ENCODE measurements around the gene LDB3. TPM values are rescaled to one million over a fixed set of nuclear protein-coding genes. Genes with fewer than 3 reads are reported as not detected.

The LDB3 gene
- total and polyA plus RNA-seq, 2 of the 4 experiments (the other 2 are of a cell fraction): 0.36 to 2.6 TPM

DNA sequence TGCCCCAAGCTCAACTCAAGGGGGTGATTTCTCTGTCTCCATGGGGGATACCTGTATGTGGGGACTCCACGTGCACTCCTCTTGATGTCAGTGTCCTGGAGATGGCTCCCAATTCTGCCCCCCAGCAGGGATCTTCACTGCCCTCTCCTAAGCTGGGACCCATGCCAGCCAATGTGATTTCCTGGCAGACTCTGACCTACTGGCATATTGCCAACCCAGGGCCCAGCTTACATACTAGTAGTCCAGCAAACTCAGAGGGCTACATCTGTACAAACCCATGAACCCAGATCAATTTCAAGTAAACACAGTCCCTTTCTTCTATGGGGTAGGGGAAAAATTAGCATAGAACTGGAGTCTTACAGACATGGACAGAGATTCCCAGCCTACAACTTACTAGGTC lies 61.9 kb downstream of the LDB3 start:
- Histone ChIP-seq H2BK15ac (ENCODE audit: low read depth, low read length) (no peak overlapping the region), H3K27me3 (ENCODE audit: control insufficient read depth, insufficient read depth, low read length) (no peaks in the 10 kb centered on the region), H4K8ac (ENCODE audit: low read depth in 2 of 2, low read length in 2 of 2) (no peak overlapping the region), H4K5ac (ENCODE audit: low read depth, low read length) (no peak overlapping the region), H2BK20ac (ENCODE audit: low read depth, low read length) (no peak overlapping the region), H3K56ac (ENCODE audit: extremely low read depth, insufficient read depth, low read length) (no peak overlapping the region), H3K9me1 (ENCODE audit: insufficient read depth, low read length) (peaks cover 7% of the 10 kb centered on the region; the same call in 1 of the 2 replicates), H3K27ac (ENCODE audit: insufficient read depth, low read length) (no peak overlapping the region), H3K4me2 (ENCODE audit: low read depth, low read length) (no peak overlapping the region), H3K14ac (replicated peaks; ENCODE audit: low read depth, low read length) (no peak overlapping the region), H3K18ac (ENCODE audit: low read depth, low read length) (no peak overlapping the region), H3K9me3 (ENCODE audit: control insufficient read depth, insufficient read depth, low read length) (no peaks in the 10 kb centered on the region), H2AFZ (replicated peaks; ENCODE audit: low read length, poor library complexity) (no peak overlapping the region), H3K4ac (ENCODE audit: low read depth, low read length) (no peak overlapping the region), H2AK9ac (replicated peaks; ENCODE audit: low read depth, low read length, poor library complexity) (peak overlapping the region; percentile 37), H2BK5ac (ENCODE audit: low read depth, low read length, poor library complexity, severe bottlenecking) (no peak overlapping the region), H3K36me3 (ENCODE audit: control insufficient read depth, insufficient read depth, low read length) (no peaks in the 10 kb centered on the region), H3K4me3 (ENCODE audit: insufficient read depth, low read depth, low read length) (no peak overlapping the region), H3K23ac (ENCODE audit: low read depth, low read length) (no peak overlapping the region), H3K79me1 (ENCODE audit: low read depth in 1 of 2, low read length in 2 of 2) (no peaks in the 10 kb centered on the region), H2BK120ac (ENCODE audit: low read depth, low read length) (no peak overlapping the region), H3K9ac (ENCODE audit: low read depth, low read length) (no peak overlapping the region), H3K4me1 (ENCODE audit: control insufficient read depth, insufficient read depth, low read length) (no peaks in the 10 kb centered on the region; the same call in 1 of the 2 replicates), H4K20me1 (ENCODE audit: insufficient read depth, low read length) (no peaks in the 10 kb centered on the region), H4K91ac (ENCODE audit: insufficient read depth, low read depth, low read length) (no peak overlapping the region), H2AK5ac (ENCODE audit: low read depth, low read length) (no peak overlapping the region)
- peak; percentile 6 for DNase-seq
- TF ChIP-seq NFE2L2 (IDR thresholded peaks at IDR 0.05; ENCODE audit: low read depth, low read length): no peak
- no peak for TF ChIP-seq RAD21 (IDR thresholded peaks at IDR 0.05; ENCODE audit: low read length)
- no peak for TF ChIP-seq CHD1 (IDR thresholded peaks at IDR 0.05; ENCODE audit: low read depth, low read length)
- no peak for TF ChIP-seq BHLHE40 (IDR thresholded peaks at IDR 0.05; ENCODE audit: low read depth, low read length)
- TF ChIP-seq, protein P1, sequence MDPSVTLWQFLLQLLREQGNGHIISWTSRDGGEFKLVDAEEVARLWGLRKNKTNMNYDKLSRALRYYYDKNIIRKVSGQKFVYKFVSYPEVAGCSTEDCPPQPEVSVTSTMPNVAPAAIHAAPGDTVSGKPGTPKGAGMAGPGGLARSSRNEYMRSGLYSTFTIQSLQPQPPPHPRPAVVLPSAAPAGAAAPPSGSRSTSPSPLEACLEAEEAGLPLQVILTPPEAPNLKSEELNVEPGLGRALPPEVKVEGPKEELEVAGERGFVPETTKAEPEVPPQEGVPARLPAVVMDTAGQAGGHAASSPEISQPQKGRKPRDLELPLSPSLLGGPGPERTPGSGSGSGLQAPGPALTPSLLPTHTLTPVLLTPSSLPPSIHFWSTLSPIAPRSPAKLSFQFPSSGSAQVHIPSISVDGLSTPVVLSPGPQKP (IDR thresholded peaks at IDR 0.05; ENCODE audit: borderline replicate concordance, low read depth, low read length): no peak
- TF ChIP-seq, protein P2, sequence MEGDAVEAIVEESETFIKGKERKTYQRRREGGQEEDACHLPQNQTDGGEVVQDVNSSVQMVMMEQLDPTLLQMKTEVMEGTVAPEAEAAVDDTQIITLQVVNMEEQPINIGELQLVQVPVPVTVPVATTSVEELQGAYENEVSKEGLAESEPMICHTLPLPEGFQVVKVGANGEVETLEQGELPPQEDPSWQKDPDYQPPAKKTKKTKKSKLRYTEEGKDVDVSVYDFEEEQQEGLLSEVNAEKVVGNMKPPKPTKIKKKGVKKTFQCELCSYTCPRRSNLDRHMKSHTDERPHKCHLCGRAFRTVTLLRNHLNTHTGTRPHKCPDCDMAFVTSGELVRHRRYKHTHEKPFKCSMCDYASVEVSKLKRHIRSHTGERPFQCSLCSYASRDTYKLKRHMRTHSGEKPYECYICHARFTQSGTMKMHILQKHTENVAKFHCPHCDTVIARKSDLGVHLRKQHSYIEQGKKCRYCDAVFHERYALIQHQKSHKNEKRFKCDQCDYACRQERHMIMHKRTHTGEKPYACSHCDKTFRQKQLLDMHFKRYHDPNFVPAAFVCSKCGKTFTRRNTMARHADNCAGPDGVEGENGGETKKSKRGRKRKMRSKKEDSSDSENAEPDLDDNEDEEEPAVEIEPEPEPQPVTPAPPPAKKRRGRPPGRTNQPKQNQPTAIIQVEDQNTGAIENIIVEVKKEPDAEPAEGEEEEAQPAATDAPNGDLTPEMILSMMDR (conservative IDR thresholded peaks at IDR 0.05; ENCODE audit: low read depth, low read length): no peak
- TF ChIP-seq POLR2A (IDR thresholded peaks at IDR 0.05; ENCODE audit: low read depth, low read length): no peak
- no peak for TF ChIP-seq FOS (IDR thresholded peaks at IDR 0.05; ENCODE audit: low read depth, low read length)
- no peak for TF ChIP-seq USF2 (IDR thresholded peaks at IDR 0.05; ENCODE audit: low read depth, low read length)
- no peak for TF ChIP-seq CEBPB (IDR thresholded peaks at IDR 0.05; ENCODE audit: low read depth, low read length)
- TF ChIP-seq RCOR1 (IDR thresholded peaks at IDR 0.05; ENCODE audit: insufficient replicate concordance, low read length): no peak
- TF ChIP-seq MAZ (IDR thresholded peaks at IDR 0.05; ENCODE audit: borderline replicate concordance, low read depth, low read length): no peak
- TF ChIP-seq RFX5 (IDR thresholded peaks at IDR 0.05; ENCODE audit: low read depth, low read length): no peak
- TF ChIP-seq MXI1 (IDR thresholded peaks at IDR 0.05; ENCODE audit: borderline replicate concordance, low read depth, low read length): no peak
- TF ChIP-seq MAFK (IDR thresholded peaks at IDR 0.05; ENCODE audit: low read depth, low read length): no peak
- TF ChIP-seq SMC3 (IDR thresholded peaks at IDR 0.05; ENCODE audit: low read depth, low read length): no peak
- BruUV-seq (replicated peaks): no TSS peak
- no peak; the same call in 1 of the 2 replicates for ATAC-seq (ENCODE audit: low read depth)
- in situ Hi-C loops (cut with MboI; ENCODE audit: low sequenced_read_pairs) (no loop called here), intact Hi-C loops (cut with micrococcal nuclease) (no loop called here), dilution Hi-C loops (cut with HindIII; ENCODE audit: low sequenced_read_pairs, unreplicated experiment) (no loop called here)
- WGBS, 2 experiments (ENCODE audit: extremely low coverage in 2 of 2, insufficient read length in 1 of 2): no CpG with 5 or more reads among the region's 1 CpG
- CTCF ChIA-PET: interaction anchor here (0.6 kb wide), 1 partner anchor 188 kb away, joined by 3 read pairs; no protein-coding TSS in a partner anchor
- POLR2A ChIA-PET (ENCODE audit: unreplicated experiment): no interaction called here

All from IMR-90 (cell line).